Fibroblast of upper back skin (primary cell): ENCODE data around the gene TDRD6.

Source experiments
- DNase-seq: peaks from one replicate; pipeline ENCODE4 v3.0.0-alpha.2; 2013

Gene TDRD6

GRCh38 chr6:46748940-46749503, 61.3 kb downstream of the TDRD6 start:
- DNase-seq, result no peak

GRCh38 chr6:46749731-46750130, 62.0 kb downstream of the TDRD6 start:
- no peak for DNase-seq

- no peak for DNase-seq
These were observed 64.0 kb downstream of the TDRD6 start for GRCh38 chr6:46751658-46752057.
